ENCODE results near the gene ZNF793.

ZNF793 gene

GRCh38 chr19:37472165-37472564 lies 34.6 kb upstream of the ZNF793 start:
- TF ChIP-seq CTCF (conservative IDR thresholded peaks at IDR 0.05; ENCODE audit: control insufficient read depth, insufficient read depth, low read depth, low read length), result no peak
- DNase-seq (ENCODE audit: low read depth), result no peak
- no peak overlapping the region for H3K4me3 ChIP-seq (ENCODE audit: control insufficient read depth, low read depth, low read length)

GRCh38 chr19:37484406-37485168 lies 22.2 kb upstream of the ZNF793 start:
- no peak overlapping the region for H3K4me3 ChIP-seq (ENCODE audit: control insufficient read depth, low read depth, low read length)
- no peak for TF ChIP-seq CTCF (conservative IDR thresholded peaks at IDR 0.05; ENCODE audit: control insufficient read depth, insufficient read depth, low read depth, low read length)
- DNase-seq (ENCODE audit: low read depth), result no peak

- H3K4me3 ChIP-seq (ENCODE audit: control insufficient read depth, low read depth, low read length), result no peak overlapping the region
- no peak for TF ChIP-seq CTCF (conservative IDR thresholded peaks at IDR 0.05; ENCODE audit: control insufficient read depth, insufficient read depth, low read depth, low read length)
- no peak for DNase-seq (ENCODE audit: low read depth)
Measured at GRCh38 chr19:37492213-37492612, 14.5 kb upstream of the ZNF793 start.

GRCh38 chr19:37505958-37506386 lies 767 bp upstream of the ZNF793 start:
- TF ChIP-seq CTCF (conservative IDR thresholded peaks at IDR 0.05; ENCODE audit: control insufficient read depth, insufficient read depth, low read depth, low read length), result no peak
- H3K4me3 ChIP-seq (ENCODE audit: control insufficient read depth, low read depth, low read length), result peak overlapping the region; percentile 81
- no peak for DNase-seq (ENCODE audit: low read depth)

- TF ChIP-seq CTCF (conservative IDR thresholded peaks at IDR 0.05; ENCODE audit: control insufficient read depth, insufficient read depth, low read depth, low read length), result no peak
- peak overlapping the region; percentile 81 for H3K4me3 ChIP-seq (ENCODE audit: control insufficient read depth, low read depth, low read length)
- DNase-seq (ENCODE audit: low read depth), result no peak
Measured at GRCh38 chr19:37507167-37507464, 377 bp downstream of the ZNF793 start.

GRCh38 chr19:37511186-37511585 lies 4.4 kb downstream of the ZNF793 start:
- TF ChIP-seq CTCF (conservative IDR thresholded peaks at IDR 0.05; ENCODE audit: control insufficient read depth, insufficient read depth, low read depth, low read length), result no peak
- no peak for DNase-seq (ENCODE audit: low read depth)
- H3K4me3 ChIP-seq (ENCODE audit: control insufficient read depth, low read depth, low read length), result no peak overlapping the region

- no peak overlapping the region for H3K4me3 ChIP-seq (ENCODE audit: control insufficient read depth, low read depth, low read length)
- TF ChIP-seq CTCF (conservative IDR thresholded peaks at IDR 0.05; ENCODE audit: control insufficient read depth, insufficient read depth, low read depth, low read length), result no peak
- no peak for DNase-seq (ENCODE audit: low read depth)
Measured at GRCh38 chr19:37511821-37512220, 5.1 kb downstream of the ZNF793 start.

Data from fibroblast of mammary gland (primary cell).